ENCODE data around the gene ITGA11.

GRCh38 chr15:68261980-68262379, 170.0 kb downstream of the ITGA11 start:
- TF ChIP-seq GATA2 (IDR thresholded peaks at IDR 0.05; ENCODE audit: low read depth, low read length) (no peak), GATA3 (IDR thresholded peaks at IDR 0.05; ENCODE audit: low read depth, low read length) (no peak)

All from SH-SY5Y (cell line).